ENCODE results near the gene EIF3CL. TPM values are rescaled to one million over a fixed set of nuclear protein-coding genes. Genes with fewer than 3 reads are reported as not detected.

EIF3CL gene
- total RNA-seq, 1 experiment from 2014 or later, result 44.6 TPM

Small RNA genes lying within 50 kb of the gene (microRNA-seq; reads per million reads assigned to microRNA genes)
- not detected for gene MIR6862-1

Other genes with a start within 250 kb of the EIF3CL start
- gene XPO6, start 191.9 kb downstream of the EIF3CL start, total RNA-seq (2022), result 110 and 112 TPM in 2 replicates
- 5.5 and 6.7 TPM in 2 replicates for gene SBK1, start 111.3 kb downstream of the EIF3CL start, total RNA-seq (2022)
- 1.4 and 1.9 TPM in 2 replicates for gene NPIPB6, start 40.3 kb downstream of the EIF3CL start, total RNA-seq (2022)
- not detected in 2 replicates for gene NPIPB7, start 68.5 kb upstream of the EIF3CL start, total RNA-seq (2022)
- gene CLN3, start 88.2 kb upstream of the EIF3CL start, total RNA-seq (2022), result 41.0 and 42.2 TPM in 2 replicates
- 0.61 and 0.63 TPM in 2 replicates for gene APOBR, start 90.8 kb upstream of the EIF3CL start, total RNA-seq (2022)
- 0.53 and 0.66 TPM in 2 replicates for gene IL27, start 103.0 kb upstream of the EIF3CL start, total RNA-seq (2022)
- gene NUPR1, start 135.1 kb upstream of the EIF3CL start, total RNA-seq (2022), result 8.8 and 16.6 TPM in 2 replicates
- gene SGF29, start 150.1 kb upstream of the EIF3CL start, total RNA-seq (2022), result 29.8 and 31.1 TPM in 2 replicates
- 0.43 TPM in 1 of 2 replicates, not detected in the other for gene SULT1A2, start 193.2 kb upstream of the EIF3CL start, total RNA-seq (2022)
- gene SULT1A1, start 206.2 kb upstream of the EIF3CL start, total RNA-seq (2022), result 8.9 and 9.1 TPM in 2 replicates
- gene NPIPB8, start 234.2 kb upstream of the EIF3CL start, total RNA-seq (2022), result 0.48 TPM in 1 of 2 replicates, not detected in the other